Upper lobe of left lung (tissue), 4 donors: ENCODE measurements around the gene EIF4G3.
"Not testable (repeated sequence)": the region's sequence is repeated elsewhere in the genome, so short reads cannot be mapped to it uniquely, and the experiment has no call there.

ENCODE experiments used
- CTCF ChIP-seq, 6 experiments: fragments of 450-650 bp in 4 of 6; fragments of 200-600 bp in 2 of 6; sonication (generic) in 2 of 6; IDR thresholded peaks; one replicate each; pipeline ENCODE4 v1.5.1; 2016 to 2019; ENCODE audit warnings: antibody characterized with exemption in 6 of 6
- EP300 ChIP-seq, 4 donors: sonication (generic); formaldehyde crosslinking; IDR thresholded peaks; one replicate each; pipeline ENCODE4 v1.5.1; 2017; ENCODE audit warnings: antibody characterized with exemption in 4 of 4, control low read depth in 2 of 4
- POLR2AphosphoS5 ChIP-seq, 2 donors: sonication (generic); formaldehyde crosslinking; IDR thresholded peaks; one replicate each; pipeline ENCODE4 v1.5.1; 2017; ENCODE audit warnings: antibody characterized with exemption in 2 of 2

- not testable (repeated sequence) for TF ChIP-seq POLR2AphosphoS5, EP300, CTCF (IDR thresholded peaks at IDR 0.05)
Measured at GRCh38 chr1:21091053-21091690, 85.5 kb downstream of the EIF4G3 start.
